Measurements from ENCODE around the gene ARHGAP28. TPM values are rescaled to one million over a fixed set of nuclear protein-coding genes. Genes with fewer than 3 reads are reported as not detected.

The ARHGAP28 gene
- total RNA-seq, 1 experiment from 2014 or later = 1.9 TPM

GRCh38 chr18:6741232-6741663 lies 11.7 kb downstream of the ARHGAP28 start:
- DNase-seq (ENCODE audit: low read depth in 1 of 2, low spot score in 2 of 2) = peak; percentile 68 to 72
- H3K4me1 ChIP-seq (replicated peaks) = peaks cover 14% of the 10 kb centered on the region
- H3K4me3 ChIP-seq = no peak overlapping the region
- peak overlapping the region; percentile 27; the same call in 1 of the 2 replicates for H3K27ac ChIP-seq
- no peaks in the 10 kb centered on the region for H3K9me3 ChIP-seq (replicated peaks)
- no peaks in the 10 kb centered on the region for H3K36me3 ChIP-seq
- H3K27me3 ChIP-seq (replicated peaks) = no peaks in the 10 kb centered on the region

- H3K4me1 ChIP-seq (replicated peaks) = peaks cover 17% of the 10 kb centered on the region
- no peaks in the 10 kb centered on the region for H3K36me3 ChIP-seq
- H3K27me3 ChIP-seq (replicated peaks) = no peaks in the 10 kb centered on the region
- H3K27ac ChIP-seq = peak overlapping the region; percentile 27; the same call in 1 of the 2 replicates
- no peaks in the 10 kb centered on the region for H3K9me3 ChIP-seq (replicated peaks)
- H3K4me3 ChIP-seq = no peak overlapping the region
- DNase-seq (ENCODE audit: low read depth in 1 of 2, low spot score in 2 of 2) = no peak
Measured at GRCh38 chr18:6741786-6742185, 12.3 kb downstream of the ARHGAP28 start.

GRCh38 chr18:6743999-6744398 lies 14.5 kb downstream of the ARHGAP28 start:
- Histone ChIP-seq H3K9me3 (replicated peaks) (no peaks in the 10 kb centered on the region), H3K4me3 (no peak overlapping the region), H3K36me3 (no peaks in the 10 kb centered on the region), H3K4me1 (replicated peaks) (peaks cover 31% of the 10 kb centered on the region), H3K27me3 (replicated peaks) (no peaks in the 10 kb centered on the region), H3K27ac (no peak overlapping the region)
- no peak for DNase-seq (ENCODE audit: low read depth in 1 of 2, low spot score in 2 of 2)

- Histone ChIP-seq H3K27ac (no peak overlapping the region), H3K27me3 (replicated peaks) (no peaks in the 10 kb centered on the region), H3K9me3 (replicated peaks) (no peaks in the 10 kb centered on the region), H3K4me1 (replicated peaks) (peaks cover 31% of the 10 kb centered on the region), H3K4me3 (no peak overlapping the region), H3K36me3 (no peaks in the 10 kb centered on the region)
- DNase-seq (ENCODE audit: low read depth in 1 of 2, low spot score in 2 of 2) = no peak
Measured at GRCh38 chr18:6744816-6745455, 15.4 kb downstream of the ARHGAP28 start.

- Histone ChIP-seq H3K27me3 (replicated peaks) (no peaks in the 10 kb centered on the region), H3K4me1 (replicated peaks) (peaks cover 31% of the 10 kb centered on the region), H3K9me3 (replicated peaks) (no peaks in the 10 kb centered on the region), H3K27ac (no peak overlapping the region), H3K4me3 (no peak overlapping the region), H3K36me3 (no peaks in the 10 kb centered on the region)
- DNase-seq (ENCODE audit: low read depth in 1 of 2, low spot score in 2 of 2) = no peak
Measured at GRCh38 chr18:6745504-6746031, 16.1 kb downstream of the ARHGAP28 start.

GRCh38 chr18:6746386-6746960 lies 17.0 kb downstream of the ARHGAP28 start:
- Histone ChIP-seq H3K27me3 (replicated peaks) (no peaks in the 10 kb centered on the region), H3K4me1 (replicated peaks) (peaks cover 22% of the 10 kb centered on the region), H3K4me3 (no peak overlapping the region), H3K9me3 (replicated peaks) (no peaks in the 10 kb centered on the region), H3K36me3 (no peaks in the 10 kb centered on the region), H3K27ac (no peak overlapping the region)
- peak in 1 of 2 experiments; percentile 45 for DNase-seq (ENCODE audit: low read depth in 1 of 2, low spot score in 2 of 2)

GRCh38 chr18:6747646-6748045 lies 18.1 kb downstream of the ARHGAP28 start:
- peak; percentile 72 to 75 for DNase-seq (ENCODE audit: low read depth in 1 of 2, low spot score in 2 of 2)
- Histone ChIP-seq H3K9me3 (replicated peaks) (no peaks in the 10 kb centered on the region), H3K36me3 (no peaks in the 10 kb centered on the region), H3K27me3 (replicated peaks) (no peaks in the 10 kb centered on the region), H3K4me3 (no peak overlapping the region), H3K27ac (no peak overlapping the region), H3K4me1 (replicated peaks) (peaks cover 26% of the 10 kb centered on the region)

GRCh38 chr18:6748241-6748640 lies 18.7 kb downstream of the ARHGAP28 start:
- no peaks in the 10 kb centered on the region for H3K9me3 ChIP-seq (replicated peaks)
- H3K4me3 ChIP-seq = no peak overlapping the region
- H3K27ac ChIP-seq = no peak overlapping the region
- no peaks in the 10 kb centered on the region for H3K27me3 ChIP-seq (replicated peaks)
- peaks cover 28% of the 10 kb centered on the region for H3K4me1 ChIP-seq (replicated peaks)
- H3K36me3 ChIP-seq = no peaks in the 10 kb centered on the region
- DNase-seq (ENCODE audit: low read depth in 1 of 2, low spot score in 2 of 2) = no peak

- H3K27me3 ChIP-seq (replicated peaks) = no peaks in the 10 kb centered on the region
- H3K36me3 ChIP-seq = no peaks in the 10 kb centered on the region
- DNase-seq (ENCODE audit: low read depth in 1 of 2, low spot score in 2 of 2) = no peak
- H3K4me1 ChIP-seq (replicated peaks) = peaks cover 28% of the 10 kb centered on the region
- H3K9me3 ChIP-seq (replicated peaks) = no peaks in the 10 kb centered on the region
- no peak overlapping the region for H3K27ac ChIP-seq
- H3K4me3 ChIP-seq = no peak overlapping the region
Measured at GRCh38 chr18:6750411-6750810, 20.9 kb downstream of the ARHGAP28 start.

GRCh38 chr18:6751222-6751621 lies 21.7 kb downstream of the ARHGAP28 start:
- Histone ChIP-seq H3K36me3 (no peaks in the 10 kb centered on the region), H3K27me3 (replicated peaks) (no peaks in the 10 kb centered on the region), H3K4me3 (no peak overlapping the region), H3K4me1 (replicated peaks) (peaks cover 28% of the 10 kb centered on the region), H3K9me3 (replicated peaks) (no peaks in the 10 kb centered on the region), H3K27ac (no peak overlapping the region)
- no peak for DNase-seq (ENCODE audit: low read depth in 1 of 2, low spot score in 2 of 2)

- H3K36me3 ChIP-seq = no peaks in the 10 kb centered on the region
- peak; percentile 46 to 49 for DNase-seq (ENCODE audit: low read depth in 1 of 2, low spot score in 2 of 2)
- no peaks in the 10 kb centered on the region for H3K27me3 ChIP-seq (replicated peaks)
- H3K27ac ChIP-seq = peak overlapping the region; percentile 51
- H3K4me3 ChIP-seq = no peak overlapping the region
- H3K4me1 ChIP-seq (replicated peaks) = peaks cover 24% of the 10 kb centered on the region
- no peaks in the 10 kb centered on the region for H3K9me3 ChIP-seq (replicated peaks)
Measured at GRCh38 chr18:6752202-6752860, 22.8 kb downstream of the ARHGAP28 start.

- no peak for DNase-seq (ENCODE audit: low read depth in 1 of 2, low spot score in 2 of 2)
- Histone ChIP-seq H3K27ac (no peak overlapping the region), H3K4me3 (no peak overlapping the region), H3K9me3 (replicated peaks) (no peaks in the 10 kb centered on the region), H3K36me3 (no peaks in the 10 kb centered on the region), H3K4me1 (replicated peaks) (peaks cover 25% of the 10 kb centered on the region), H3K27me3 (replicated peaks) (no peaks in the 10 kb centered on the region)
Measured at GRCh38 chr18:6755107-6755506, 25.6 kb downstream of the ARHGAP28 start.

GRCh38 chr18:6757931-6758330 lies 28.4 kb downstream of the ARHGAP28 start:
- Histone ChIP-seq H3K27ac (peak overlapping the region; percentile 46), H3K4me3 (no peak overlapping the region), H3K27me3 (replicated peaks) (no peaks in the 10 kb centered on the region), H3K4me1 (replicated peaks) (peaks cover 15% of the 10 kb centered on the region), H3K36me3 (no peaks in the 10 kb centered on the region), H3K9me3 (replicated peaks) (no peaks in the 10 kb centered on the region)
- peak; percentile 70 to 82 for DNase-seq (ENCODE audit: low read depth in 1 of 2, low spot score in 2 of 2)

GRCh38 chr18:6759579-6759978 lies 30.1 kb downstream of the ARHGAP28 start:
- Histone ChIP-seq H3K36me3 (no peaks in the 10 kb centered on the region), H3K27ac (no peak overlapping the region), H3K9me3 (replicated peaks) (no peaks in the 10 kb centered on the region), H3K27me3 (replicated peaks) (no peaks in the 10 kb centered on the region), H3K4me3 (no peak overlapping the region), H3K4me1 (replicated peaks) (peaks cover 15% of the 10 kb centered on the region)
- no peak for DNase-seq (ENCODE audit: low read depth in 1 of 2, low spot score in 2 of 2)
